Colonic mucosa (tissue), 4 donors: Measurements from ENCODE around the gene EXD2. TPM values are rescaled to one million over a fixed set of nuclear protein-coding genes. Genes with fewer than 3 reads are reported as not detected.

Source experiments
- DNase-seq: peaks from one replicate; pipeline ENCODE4 v3.0.0-alpha.2; 2020
- H3K27ac ChIP-seq: fragments of 200-600 bp; one replicate; pipeline ENCODE4 v1.8.0; 2021
- H3K27me3 ChIP-seq: fragments of 200-600 bp; one replicate; pipeline ENCODE4 v1.8.0; 2021
- H3K36me3 ChIP-seq: fragments of 200-600 bp; one replicate; pipeline ENCODE4 v1.8.0; 2021
- H3K4me1 ChIP-seq: fragments of 200-600 bp; one replicate; pipeline ENCODE4 v1.8.0; 2021; ENCODE audit warnings: mild to moderate bottlenecking
- H3K4me3 ChIP-seq: fragments of 200-600 bp; one replicate; pipeline ENCODE4 v1.8.0; 2021
- H3K9ac ChIP-seq, 2 donors: one replicate each; pipeline ENCODE4 v1.7.0; 2013; ENCODE audit warnings: control low read depth in 2 of 2, low read depth in 2 of 2, low read length in 2 of 2
- H3K9me3 ChIP-seq: fragments of 200-600 bp; one replicate; pipeline ENCODE4 v1.8.0; 2021
- intact Hi-C: fragments of 100-400 bp; cut with DNase I; formaldehyde crosslinking; loops from one replicate; pipeline ENCODE4 v1.14.1; 2022
- total RNA-seq, 2 donors: library from RNA; stranded (reverse); fragmentation: NEBNext Ultra II Directional in 1 of 2; extraction: Animal tissue kit (Norgen Biotek cat#: 25700) in 1 of 2; gene quantifications; one replicate each; pipeline ENCODE4 v1.2.1, GENCODE V29; 2021
- TF ChIP-seq, protein P1 (sequence below): fragments of 200-600 bp; IDR thresholded peaks from one replicate; pipeline ENCODE4 v1.8.0; 2022; ENCODE audit warnings: antibody characterized with exemption, mild to moderate bottlenecking
- donor health status: healthy.
- donor health status: DM: no; HTN: no; CAD: no.
- donor health status: DM: no; HTN: no; CAD: no.

EXD2 gene
- total RNA-seq, 2 donors from 2014 or later: 21.9 to 24.2 TPM

DNA sequence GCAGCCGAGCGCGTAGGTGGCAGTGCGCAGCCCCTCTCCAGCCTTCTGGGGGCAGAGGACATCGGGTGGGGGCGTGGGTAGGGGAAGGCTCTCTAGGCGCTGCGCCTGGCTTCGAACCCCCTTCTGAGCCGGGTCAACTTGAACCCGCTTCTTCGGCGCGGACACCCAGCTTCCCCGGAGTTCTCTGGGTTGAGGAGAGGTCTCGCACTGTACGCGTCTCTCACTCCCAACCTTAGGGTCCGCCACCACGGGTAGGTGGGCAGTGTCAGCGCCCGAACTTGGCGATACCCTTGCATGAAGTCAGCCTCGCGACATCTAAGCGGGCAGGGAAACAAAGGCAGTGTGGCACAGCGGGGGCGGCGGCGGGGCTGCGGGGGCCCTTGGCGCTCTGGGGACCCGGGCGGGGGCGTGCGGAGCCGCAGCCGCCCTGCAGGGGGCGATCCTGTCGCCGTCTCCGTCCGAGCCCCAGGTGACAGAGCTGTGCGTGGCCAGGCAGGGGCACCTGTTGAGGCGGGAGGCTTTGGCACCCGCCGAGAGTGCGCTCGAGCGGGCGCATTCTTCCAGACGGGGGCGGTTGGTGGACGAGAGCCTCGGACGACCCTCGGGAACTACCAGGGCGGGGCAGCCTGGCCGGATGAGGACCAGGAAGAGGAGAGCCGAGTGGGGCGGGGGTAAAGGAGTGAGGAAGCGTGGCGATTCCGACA, 69.7 kb downstream of the EXD2 start:
- Histone ChIP-seq H3K9me3 (no peaks in the 10 kb centered on the region), H3K27me3 (peaks cover 20% of the 10 kb centered on the region), H3K27ac (no peak overlapping the region), H3K4me3 (peak overlapping the region; percentile 39), H3K4me1 (peaks cover 5% of the 10 kb centered on the region), H3K36me3 (no peaks in the 10 kb centered on the region), H3K9ac (peak overlapping the region; percentile 0 to 51)
- intact Hi-C loops: no loop called here
- TF ChIP-seq, protein P1, sequence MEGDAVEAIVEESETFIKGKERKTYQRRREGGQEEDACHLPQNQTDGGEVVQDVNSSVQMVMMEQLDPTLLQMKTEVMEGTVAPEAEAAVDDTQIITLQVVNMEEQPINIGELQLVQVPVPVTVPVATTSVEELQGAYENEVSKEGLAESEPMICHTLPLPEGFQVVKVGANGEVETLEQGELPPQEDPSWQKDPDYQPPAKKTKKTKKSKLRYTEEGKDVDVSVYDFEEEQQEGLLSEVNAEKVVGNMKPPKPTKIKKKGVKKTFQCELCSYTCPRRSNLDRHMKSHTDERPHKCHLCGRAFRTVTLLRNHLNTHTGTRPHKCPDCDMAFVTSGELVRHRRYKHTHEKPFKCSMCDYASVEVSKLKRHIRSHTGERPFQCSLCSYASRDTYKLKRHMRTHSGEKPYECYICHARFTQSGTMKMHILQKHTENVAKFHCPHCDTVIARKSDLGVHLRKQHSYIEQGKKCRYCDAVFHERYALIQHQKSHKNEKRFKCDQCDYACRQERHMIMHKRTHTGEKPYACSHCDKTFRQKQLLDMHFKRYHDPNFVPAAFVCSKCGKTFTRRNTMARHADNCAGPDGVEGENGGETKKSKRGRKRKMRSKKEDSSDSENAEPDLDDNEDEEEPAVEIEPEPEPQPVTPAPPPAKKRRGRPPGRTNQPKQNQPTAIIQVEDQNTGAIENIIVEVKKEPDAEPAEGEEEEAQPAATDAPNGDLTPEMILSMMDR: peak; percentile 62
- DNase-seq: peak; percentile 29

DNA sequence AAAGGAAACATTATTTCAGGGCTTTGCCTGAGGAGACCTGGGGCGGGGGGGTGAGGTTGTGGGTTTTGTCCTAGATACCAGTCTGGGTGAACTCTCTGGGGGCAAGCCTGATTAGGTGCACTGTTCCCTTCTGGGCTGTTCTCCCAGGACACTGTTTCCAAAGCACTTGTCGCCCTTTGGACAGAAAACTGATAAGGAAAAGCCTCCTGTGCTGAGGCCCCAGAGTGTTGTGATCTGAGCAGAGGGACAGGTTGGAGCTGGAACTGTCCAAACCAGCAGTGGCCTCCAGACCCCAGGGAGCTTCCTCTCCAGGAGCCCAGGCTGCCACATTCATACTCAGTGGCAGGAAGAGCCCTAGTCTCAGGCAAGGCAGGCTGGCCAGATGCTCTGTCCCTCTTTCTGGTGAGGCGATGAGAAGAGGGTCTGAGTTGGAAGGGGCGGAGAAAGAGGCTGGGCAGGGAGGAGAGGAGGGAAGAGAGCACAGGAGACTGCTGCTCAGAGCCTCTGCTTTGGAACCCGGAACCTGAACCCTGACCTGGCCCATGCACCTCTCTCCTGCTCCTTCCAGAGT, 70.5 kb downstream of the EXD2 start:
- Histone ChIP-seq H3K9ac (peak overlapping the region in 1 of 2 donors; percentile 51), H3K9me3 (no peaks in the 10 kb centered on the region), H3K4me3 (peak overlapping the region; percentile 39), H3K27me3 (peaks cover 20% of the 10 kb centered on the region), H3K27ac (no peak overlapping the region), H3K36me3 (no peaks in the 10 kb centered on the region), H3K4me1 (peaks cover 5% of the 10 kb centered on the region)
- TF ChIP-seq, protein P1: no peak
- intact Hi-C loops: no loop called here
- peak; percentile 33 for DNase-seq

DNA sequence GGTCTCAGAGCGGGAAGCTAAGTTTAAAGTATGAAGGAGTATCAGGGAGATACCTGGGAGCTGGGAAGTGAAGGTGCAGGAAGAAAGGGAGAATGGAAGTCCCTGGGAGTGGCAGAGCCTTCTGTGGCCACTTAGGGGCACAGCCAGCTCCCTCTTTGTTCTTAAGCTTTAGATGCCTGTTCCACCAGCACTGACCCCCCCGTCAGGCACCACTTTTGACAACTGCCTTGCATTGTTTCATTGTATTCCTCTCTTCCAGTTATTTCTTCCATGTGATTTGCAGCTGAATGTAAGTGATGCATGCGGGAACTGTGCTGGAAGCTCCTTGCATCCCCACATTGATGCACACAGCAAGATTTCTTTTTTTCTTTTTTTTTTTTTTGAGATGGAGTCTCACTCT, 71.2 kb downstream of the EXD2 start:
- H3K9me3 ChIP-seq: no peaks in the 10 kb centered on the region
- H3K27ac ChIP-seq: no peak overlapping the region
- TF ChIP-seq, protein P1: no peak
- no peak for DNase-seq
- peaks cover 20% of the 10 kb centered on the region for H3K27me3 ChIP-seq
- H3K36me3 ChIP-seq: no peaks in the 10 kb centered on the region
- no peak overlapping the region for H3K4me3 ChIP-seq
- no peak overlapping the region for H3K9ac ChIP-seq
- intact Hi-C loops: no loop called here
- H3K4me1 ChIP-seq: peaks cover 5% of the 10 kb centered on the region

DNA sequence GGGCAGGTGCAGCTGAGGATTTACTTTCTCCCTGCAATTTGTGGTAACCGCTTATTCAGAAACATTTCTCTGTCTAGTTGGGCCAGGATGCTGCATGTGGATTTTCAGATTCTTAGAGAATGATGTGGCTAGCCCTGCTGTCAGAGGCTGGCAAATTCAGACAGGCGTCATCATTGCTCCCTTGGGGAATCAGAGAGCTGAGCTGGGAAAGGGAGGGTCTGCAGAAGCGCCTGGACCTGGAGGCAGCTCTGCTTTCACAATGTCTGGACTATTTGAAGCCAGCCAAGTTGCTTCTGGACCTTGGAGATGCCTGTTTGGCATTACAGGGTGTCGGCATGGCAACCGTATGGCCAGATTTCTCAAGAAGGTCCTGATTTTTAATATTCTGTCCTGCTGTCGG, 72.1 kb downstream of the EXD2 start:
- DNase-seq: no peak
- Histone ChIP-seq H3K36me3 (no peaks in the 10 kb centered on the region), H3K4me3 (no peak overlapping the region), H3K9me3 (no peaks in the 10 kb centered on the region), H3K9ac (no peak overlapping the region), H3K27ac (no peak overlapping the region), H3K4me1 (peaks cover 5% of the 10 kb centered on the region), H3K27me3 (peaks cover 20% of the 10 kb centered on the region)
- TF ChIP-seq, protein P1: no peak
- intact Hi-C loops: no loop called here

DNA sequence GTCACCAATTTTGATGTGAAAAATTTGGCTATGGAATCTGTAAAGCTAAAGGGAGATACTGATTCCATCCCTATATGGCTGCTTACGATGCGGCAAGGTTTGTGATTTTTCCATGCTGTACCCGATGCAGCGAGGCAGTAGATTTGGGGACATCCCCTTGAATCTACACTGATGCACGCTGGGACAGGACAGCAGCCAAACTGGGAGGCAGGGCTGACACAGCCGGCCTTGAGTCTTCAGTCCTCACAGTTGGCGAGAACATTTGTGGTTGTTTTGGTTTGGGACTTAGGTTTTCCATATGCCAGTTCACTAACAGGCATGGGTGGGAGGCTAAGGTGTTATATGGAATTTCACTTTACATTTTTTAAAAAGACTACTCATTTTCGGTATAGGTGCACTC, 72.5 kb downstream of the EXD2 start:
- Histone ChIP-seq H3K9ac (no peak overlapping the region), H3K4me3 (no peak overlapping the region), H3K27me3 (peaks cover 20% of the 10 kb centered on the region), H3K27ac (no peak overlapping the region), H3K9me3 (no peaks in the 10 kb centered on the region), H3K36me3 (no peaks in the 10 kb centered on the region), H3K4me1 (peaks cover 5% of the 10 kb centered on the region)
- intact Hi-C loops: no loop called here
- no peak for DNase-seq
- TF ChIP-seq, protein P1: no peak
